GM23338 (cell line): ENCODE results near the gene AOPEP. TPM values are rescaled to one million over a fixed set of nuclear protein-coding genes. Genes with fewer than 3 reads are reported as not detected.

Source experiments
- CREB1 ChIP-seq: fragments of 250-450 bp; sonication (Bioruptor Pico); IDR thresholded peaks from 2 replicates; pipeline ENCODE4 v1.5.0; 2020; ENCODE audit warnings: low read depth, mild to moderate bottlenecking, moderate library complexity
- CTCF ChIP-seq, 2 experiments: fragments of 200-600 bp in 1 of 2; sonication (generic) in 1 of 2; conservative IDR thresholded peaks; 2 replicates each; pipeline versions ENCODE4 v1.5.1 to v1.6.1; 2016 to 2017; ENCODE audit warnings: antibody characterized with exemption in 2 of 2, low read depth in 2 of 2, mild to moderate bottlenecking in 2 of 2, moderate library complexity in 1 of 2
- ETS1 ChIP-seq: IDR thresholded peaks from 2 replicates; pipeline ENCODE4 v1.6.1; 2016; ENCODE audit warnings: antibody characterized with exemption
- EZH2phosphoT487 ChIP-seq: fragments of 200-600 bp; sonication (generic); IDR thresholded peaks from one replicate; pipeline ENCODE4 v1.8.1; 2018; ENCODE audit warnings: antibody characterized with exemption; ENCODE audit not compliant: unreplicated experiment
- JUNB ChIP-seq: IDR thresholded peaks from one replicate; pipeline ENCODE4 v1.6.1; 2016; ENCODE audit warnings: antibody characterized with exemption; ENCODE audit not compliant: unreplicated experiment
- STAT1 ChIP-seq: IDR thresholded peaks from one replicate; pipeline ENCODE4 v1.6.1; 2016; ENCODE audit warnings: antibody characterized with exemption; ENCODE audit not compliant: unreplicated experiment
- ZNF331 ChIP-seq: fragments of 250-450 bp; sonication (Bioruptor Pico); IDR thresholded peaks from 2 replicates; pipeline ENCODE4 v1.5.0; 2020; ENCODE audit warnings: low read depth, mild to moderate bottlenecking, moderate library complexity
- ZNF462 ChIP-seq: fragments of 250-450 bp; sonication (Bioruptor Pico); IDR thresholded peaks from 2 replicates; pipeline ENCODE4 v1.5.0; 2020; ENCODE audit warnings: mild to moderate bottlenecking, moderate library complexity
- polyA plus RNA-seq: library from polyadenylated mRNA; unstranded; fragments of >200 nt; fragmentation: Nextera tagmentation; extraction: Ambion mirVana; gene quantifications from 2 replicates; pipeline ENCODE4 v1.2.1, GENCODE V29; 2016
- total RNA-seq: library from RNA; depleted of rRNA; stranded (reverse); fragments of >200 nt; shearing (Covaris generic); gene quantifications from 2 replicates; pipeline ENCODE4 v1.2.3, GENCODE V29; 2014

AOPEP gene
- total and polyA plus RNA-seq, 2 experiments from 2014 or later: 7.0 to 16.5 TPM

GRCh38 chr9:94696545-94696944 lies 30.0 kb upstream of the AOPEP start (continued):
- TF ChIP-seq ZNF462 (CRISPR knock-in tag) (no peak), STAT1 (no peak), EZH2phosphoT487 (no peak), JUNB (no peak), CREB1 (no peak), CTCF (conservative IDR thresholded peaks at IDR 0.05; ENCODE audit: low read depth in 2 of 2) (no peak), ETS1 (no peak), ZNF331 (CRISPR knock-in tag) (no peak)
